CD4-positive, CD25-positive, alpha-beta regulatory T cell (primary cell): Measurements from ENCODE around the gene TSPAN4. TPM values are rescaled to one million over a fixed set of nuclear protein-coding genes. Genes with fewer than 3 reads are reported as not detected.

Source experiments
- ATAC-seq, 2 donors: fragments of 150-1000 bp; cut with Tn5 transposase; one replicate each; pipeline ENCODE4 v1.10.0; 2021; ENCODE audit warnings: low read depth in 2 of 2, moderate number of reproducible peaks in 2 of 2, moderate library complexity in 1 of 2
- DNase-seq, 3 donors: peaks; one replicate each; pipeline versions ENCODE4 v3.0.0 to v3.0.0-alpha.2; 2012 to 2022; ENCODE audit warnings: mixed read lengths in 1 of 3
- H3K27ac ChIP-seq: one replicate; pipeline ENCODE4 v1.7.0; 2013; ENCODE audit warnings: mild to moderate bottlenecking, low read length; ENCODE audit not compliant: insufficient read depth, poor library complexity, severe bottlenecking
- H3K27me3 ChIP-seq: one replicate; pipeline ENCODE4 v1.7.0; 2013; ENCODE audit warnings: low read length; ENCODE audit not compliant: control insufficient read depth, insufficient read depth
- H3K36me3 ChIP-seq: one replicate; pipeline ENCODE4 v1.7.0; 2013; ENCODE audit warnings: mild to moderate bottlenecking, low read length, moderate library complexity; ENCODE audit not compliant: control insufficient read depth, insufficient read depth
- H3K4me1 ChIP-seq: 2 replicates; pipeline ENCODE4 v1.7.0; 2013; ENCODE audit warnings: mild to moderate bottlenecking, low read length; ENCODE audit not compliant: insufficient read depth, control insufficient read depth, poor library complexity, severe bottlenecking
- H3K4me3 ChIP-seq: one replicate; pipeline ENCODE4 v1.7.0; 2013; ENCODE audit warnings: low read depth, mild to moderate bottlenecking, low read length, moderate library complexity
- H3K9me3 ChIP-seq, 2 experiments: 1 replicate in 1 of 2; 2 replicates in 1 of 2; pipeline ENCODE4 v1.7.0; 2013; ENCODE audit warnings: low read length in 2 of 2, mild to moderate bottlenecking in 1 of 2, moderate library complexity in 1 of 2; ENCODE audit not compliant: control insufficient read depth in 2 of 2
- H3K27ac Mint-ChIP-seq, 3 donors: one replicate each; pipeline ENCODE4 v1.8.0; 2020 to 2022; ENCODE audit warnings: mild to moderate bottlenecking in 3 of 3, mixed read lengths in 3 of 3, moderate library complexity in 2 of 3
- H3K27me3 Mint-ChIP-seq: one replicate; pipeline ENCODE4 v1.8.0; 2022; ENCODE audit warnings: mild to moderate bottlenecking, mixed read lengths
- H3K36me3 Mint-ChIP-seq: one replicate; pipeline ENCODE4 v1.8.0; 2020; ENCODE audit warnings: mixed read lengths
- H3K4me1 Mint-ChIP-seq, 4 donors: one replicate each; pipeline ENCODE4 v1.8.0; 2020 to 2022; ENCODE audit warnings: mixed read lengths in 4 of 4, mild to moderate bottlenecking in 1 of 4
- H3K4me3 Mint-ChIP-seq, 4 donors: one replicate each; pipeline ENCODE4 v1.8.0; 2020 to 2022; ENCODE audit warnings: mild to moderate bottlenecking in 4 of 4, mixed read lengths in 4 of 4, moderate library complexity in 3 of 4
- H3K9me3 Mint-ChIP-seq, 7 donors: one replicate each; pipeline ENCODE4 v1.8.0; 2020 to 2022; ENCODE audit warnings: mixed read lengths in 7 of 7, mild to moderate bottlenecking in 3 of 7, moderate library complexity in 2 of 7
- polyA plus RNA-seq, 4 donors: library from polyadenylated mRNA; unstranded; fragments of 300-500 nt; fragmentation: Illumina TruSeq; gene quantifications; one replicate each; pipeline ENCODE4 v1.2.3, GENCODE V29; 2021
- total RNA-seq: library from RNA; stranded (reverse); gene quantifications from one replicate; pipeline ENCODE4 v1.2.3, GENCODE V29; 2022

Gene TSPAN4
- total and polyA plus RNA-seq, 5 donors from 2014 or later, result 1.2 to 2.2 (median 1.6) TPM

DNA sequence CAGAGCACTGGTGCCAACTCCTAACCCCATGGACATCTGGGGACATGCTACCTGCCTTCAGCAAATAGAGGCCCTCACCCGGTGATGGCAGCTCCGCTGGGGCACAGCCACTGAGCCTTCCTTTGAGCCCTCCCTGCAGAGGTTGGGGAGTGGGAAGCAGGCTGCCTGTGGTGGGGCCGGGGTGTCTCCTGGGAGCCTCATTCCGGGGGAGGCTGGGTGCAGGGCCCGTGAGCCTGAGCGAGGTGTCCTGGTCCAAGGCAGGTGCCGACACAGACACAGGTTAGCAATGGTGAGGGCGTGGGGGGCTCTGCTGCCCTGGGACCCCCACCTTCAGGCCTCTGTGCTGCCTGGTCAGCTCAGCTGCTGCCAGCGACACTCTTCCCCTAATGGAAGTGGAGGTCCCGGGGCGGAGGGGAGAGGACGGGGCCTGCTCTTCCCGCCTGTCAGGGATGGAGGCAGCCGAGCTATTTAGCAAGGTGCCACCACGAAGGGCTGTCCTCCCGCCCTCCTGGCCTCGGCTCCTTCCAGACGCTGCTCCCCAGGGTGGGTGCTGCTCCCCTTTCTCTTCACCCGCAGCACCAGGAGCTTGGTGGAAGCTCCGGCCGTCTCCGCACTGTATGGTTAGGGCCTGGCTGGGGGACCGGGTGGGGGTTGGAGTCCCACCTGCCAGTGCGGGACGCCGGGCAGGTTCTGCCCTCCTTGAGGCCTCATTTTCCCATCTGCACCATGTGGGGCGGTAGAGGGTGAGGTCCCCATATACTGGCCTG is 11.2 kb downstream of the TSPAN4 start:
- Histone ChIP-seq H3K36me3 (no peaks in the 10 kb centered on the region), H3K27ac (no peak overlapping the region), H3K27me3 (no peaks in the 10 kb centered on the region), H3K4me3 (no peak overlapping the region), H3K4me1 (peaks cover 11% of the 10 kb centered on the region), H3K9me3 (no peaks in the 10 kb centered on the region)
- H3K9me3 Mint-ChIP-seq, result no peaks in the 10 kb centered on the region
- peaks cover 0 to 5% (median 0%) of the 10 kb centered on the region in 4 donors for H3K4me1 Mint-ChIP-seq
- ATAC-seq (no peak), DNase-seq (no peak)
- no peak overlapping the region for H3K27ac Mint-ChIP-seq
- H3K4me3 Mint-ChIP-seq, result no peak overlapping the region
- H3K27me3 Mint-ChIP-seq, result peaks cover 14% of the 10 kb centered on the region
- H3K36me3 Mint-ChIP-seq, result no peaks in the 10 kb centered on the region

- H3K36me3 ChIP-seq, result no peaks in the 10 kb centered on the region
- H3K9me3 ChIP-seq, result no peaks in the 10 kb centered on the region
- H3K4me3 ChIP-seq, result no peak overlapping the region
- Mint-ChIP-seq H3K36me3 (no peaks in the 10 kb centered on the region), H3K9me3 (no peaks in the 10 kb centered on the region), H3K4me3 (no peak overlapping the region), H3K27me3 (peaks cover 14% of the 10 kb centered on the region), H3K4me1 (peaks cover 0 to 2% (median 0%) of the 10 kb centered on the region in 4 donors), H3K27ac (no peak overlapping the region)
- DNase-seq (no peak), ATAC-seq (no peak)
- H3K27ac ChIP-seq, result no peak overlapping the region
- peaks cover 5% of the 10 kb centered on the region for H3K4me1 ChIP-seq
- no peaks in the 10 kb centered on the region for H3K27me3 ChIP-seq
These were observed 12.1 kb downstream of the TSPAN4 start for GRCh38 chr11:854601-855329.

GRCh38 chr11:855330-855674 is 12.7 kb downstream of the TSPAN4 start:
- Histone ChIP-seq H3K36me3 (no peaks in the 10 kb centered on the region), H3K4me1 (peaks cover under 1% of the 10 kb centered on the region), H3K4me3 (no peak overlapping the region), H3K27ac (no peak overlapping the region), H3K27me3 (no peaks in the 10 kb centered on the region), H3K9me3 (no peaks in the 10 kb centered on the region)
- no peaks in the 10 kb centered on the region for H3K9me3 Mint-ChIP-seq
- no peak overlapping the region for H3K4me3 Mint-ChIP-seq
- ATAC-seq (no peak), DNase-seq (no peak)
- peaks cover 0 to 2% (median 0%) of the 10 kb centered on the region in 4 donors for H3K4me1 Mint-ChIP-seq
- H3K27ac Mint-ChIP-seq, result no peak overlapping the region
- H3K27me3 Mint-ChIP-seq, result peaks cover 14% of the 10 kb centered on the region
- no peaks in the 10 kb centered on the region for H3K36me3 Mint-ChIP-seq

- H3K36me3 Mint-ChIP-seq, result no peaks in the 10 kb centered on the region
These were observed 13.1 kb downstream of the TSPAN4 start for GRCh38 chr11:855796-856195.

DNA sequence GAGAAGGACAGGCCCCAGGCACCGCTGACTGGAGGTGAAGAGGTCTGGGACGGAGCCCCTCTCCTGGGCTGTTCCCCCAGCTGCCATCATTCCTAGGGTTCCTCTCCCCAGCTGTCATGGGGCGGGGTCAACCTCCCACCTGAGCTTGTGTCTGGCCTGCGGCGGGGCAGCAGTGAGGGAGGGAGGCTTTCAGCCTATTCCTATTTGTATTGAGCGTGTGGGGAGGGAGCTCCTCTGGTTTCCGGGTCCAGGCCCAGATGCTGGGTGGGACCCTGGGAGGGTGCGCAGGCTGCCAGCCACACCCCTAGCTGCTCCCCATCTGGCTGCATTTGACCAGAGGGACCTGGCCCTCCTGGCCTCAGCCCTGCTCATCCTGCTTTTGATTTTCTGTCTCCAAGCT is 13.7 kb downstream of the TSPAN4 start:
- DNase-seq (no peak), ATAC-seq (no peak)
- Mint-ChIP-seq H3K27me3 (peaks cover 8% of the 10 kb centered on the region), H3K36me3 (no peaks in the 10 kb centered on the region), H3K27ac (no peak overlapping the region), H3K9me3 (no peaks in the 10 kb centered on the region), H3K4me3 (peak overlapping the region in 1 of 4 donors; percentile 43), H3K4me1 (peaks cover 0 to 2% (median 0%) of the 10 kb centered on the region in 4 donors)
- Histone ChIP-seq H3K9me3 (no peaks in the 10 kb centered on the region), H3K27ac (no peak overlapping the region), H3K4me3 (no peak overlapping the region), H3K27me3 (no peaks in the 10 kb centered on the region), H3K4me1 (no peaks in the 10 kb centered on the region), H3K36me3 (no peaks in the 10 kb centered on the region)

More at GRCh38 chr11:855796-856195, 13.1 kb downstream of the TSPAN4 start:
- H3K9me3 ChIP-seq, result no peaks in the 10 kb centered on the region
- H3K27ac ChIP-seq, result no peak overlapping the region
- no peaks in the 10 kb centered on the region for H3K36me3 ChIP-seq
- ATAC-seq, result no peak
- no peak overlapping the region for H3K4me3 Mint-ChIP-seq
- H3K27me3 Mint-ChIP-seq, result peaks cover 14% of the 10 kb centered on the region
- H3K4me1 ChIP-seq, result no peaks in the 10 kb centered on the region
- DNase-seq, result no peak
- H3K4me3 ChIP-seq, result no peak overlapping the region
- H3K9me3 Mint-ChIP-seq, result no peaks in the 10 kb centered on the region
- H3K27ac Mint-ChIP-seq, result no peak overlapping the region
- H3K4me1 Mint-ChIP-seq, result peaks cover 0 to 2% (median 0%) of the 10 kb centered on the region in 4 donors
- no peaks in the 10 kb centered on the region for H3K27me3 ChIP-seq

GRCh38 chr11:858053-858761 is 15.6 kb downstream of the TSPAN4 start:
- no peaks in the 10 kb centered on the region for H3K36me3 ChIP-seq
- H3K9me3 ChIP-seq, result no peaks in the 10 kb centered on the region
- no peak overlapping the region for H3K27ac ChIP-seq
- no peak overlapping the region for H3K27ac Mint-ChIP-seq
- H3K4me3 Mint-ChIP-seq, result no peak overlapping the region
- DNase-seq (no peak), ATAC-seq (no peak)
- H3K4me1 Mint-ChIP-seq, result no peaks in the 10 kb centered on the region
- H3K9me3 Mint-ChIP-seq, result no peaks in the 10 kb centered on the region
- peaks cover 4% of the 10 kb centered on the region for H3K27me3 Mint-ChIP-seq
- no peaks in the 10 kb centered on the region for H3K4me1 ChIP-seq
- H3K36me3 Mint-ChIP-seq, result no peaks in the 10 kb centered on the region
- H3K4me3 ChIP-seq, result no peak overlapping the region
- no peaks in the 10 kb centered on the region for H3K27me3 ChIP-seq

DNA sequence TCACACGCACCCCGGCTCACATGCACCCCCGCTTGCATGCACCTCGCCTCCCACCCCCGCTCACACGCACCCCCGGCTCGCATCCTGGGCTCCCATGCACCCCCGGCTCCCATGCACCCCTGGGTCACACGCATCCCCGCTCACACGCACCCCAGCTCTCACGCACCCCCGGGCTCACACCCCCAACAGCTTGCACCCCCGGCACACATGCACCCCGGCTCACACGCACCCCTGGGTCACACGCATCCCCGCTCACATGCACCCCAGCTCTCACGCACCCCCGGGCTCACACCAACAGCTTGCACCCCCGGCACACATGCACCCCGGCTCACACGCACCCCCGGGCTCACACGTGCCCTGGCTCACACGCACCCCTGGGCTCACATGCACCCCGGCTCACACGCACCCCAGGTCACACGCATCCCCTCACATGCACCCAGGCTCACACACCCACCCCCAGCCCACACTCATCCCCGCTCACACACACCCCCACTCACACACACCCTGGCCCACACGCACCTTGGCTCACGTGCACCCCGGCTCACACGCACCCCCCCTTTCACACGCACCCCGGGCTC is 16.2 kb downstream of the TSPAN4 start:
- Histone ChIP-seq H3K9me3 (no peaks in the 10 kb centered on the region), H3K4me3 (no peak overlapping the region), H3K36me3 (no peaks in the 10 kb centered on the region), H3K27ac (no peak overlapping the region), H3K27me3 (no peaks in the 10 kb centered on the region), H3K4me1 (no peaks in the 10 kb centered on the region)
- H3K9me3 Mint-ChIP-seq, result no peaks in the 10 kb centered on the region
- ATAC-seq (no peak), DNase-seq (no peak)
- no peaks in the 10 kb centered on the region for H3K4me1 Mint-ChIP-seq
- H3K36me3 Mint-ChIP-seq, result no peaks in the 10 kb centered on the region
- no peak overlapping the region for H3K4me3 Mint-ChIP-seq
- H3K27ac Mint-ChIP-seq, result no peak overlapping the region
- H3K27me3 Mint-ChIP-seq, result peaks cover 4% of the 10 kb centered on the region
